Skin of body (tissue), 2 donors: Measurements from ENCODE around the gene URB2. TPM values are rescaled to one million over a fixed set of nuclear protein-coding genes. Genes with fewer than 3 reads are reported as not detected.
"Not testable (repeated sequence)": the region's sequence is repeated elsewhere in the genome, so short reads cannot be mapped to it uniquely, and the experiment has no call there.

Experiments
- DNase-seq: peaks from one replicate; lab custom pipeline; 2025; lab: John Stamatoyannopoulos, UW
- total RNA-seq: library from RNA; depleted of rRNA; stranded (reverse); fragments of >200 nt; gene quantifications from one replicate; pipeline ENCODE4 v1.2.3, GENCODE V29; 2014

The URB2 gene
- total RNA-seq, 1 donor from 2014 or later, result 8.5 TPM

DNA sequence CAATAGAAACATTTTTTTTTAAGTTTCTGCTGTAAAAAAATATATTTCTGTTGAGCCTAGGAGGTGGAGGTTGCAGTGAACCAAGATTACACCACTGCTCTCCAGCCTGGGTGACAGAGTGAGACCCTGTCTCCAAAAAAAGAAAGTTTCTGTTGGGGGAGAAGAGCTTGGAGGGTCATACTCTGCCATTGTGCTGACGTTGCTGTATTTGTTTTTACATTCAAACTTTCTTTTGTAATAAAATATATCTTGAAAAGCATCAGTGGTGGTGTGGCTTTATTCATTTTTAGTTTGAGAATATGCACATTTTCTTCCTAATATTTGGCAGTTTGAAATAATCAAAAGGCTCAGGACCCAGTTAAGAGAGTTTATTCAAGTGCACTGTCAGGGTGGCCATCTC is 64.6 kb downstream of the URB2 start:
- no peak for DNase-seq

DNA sequence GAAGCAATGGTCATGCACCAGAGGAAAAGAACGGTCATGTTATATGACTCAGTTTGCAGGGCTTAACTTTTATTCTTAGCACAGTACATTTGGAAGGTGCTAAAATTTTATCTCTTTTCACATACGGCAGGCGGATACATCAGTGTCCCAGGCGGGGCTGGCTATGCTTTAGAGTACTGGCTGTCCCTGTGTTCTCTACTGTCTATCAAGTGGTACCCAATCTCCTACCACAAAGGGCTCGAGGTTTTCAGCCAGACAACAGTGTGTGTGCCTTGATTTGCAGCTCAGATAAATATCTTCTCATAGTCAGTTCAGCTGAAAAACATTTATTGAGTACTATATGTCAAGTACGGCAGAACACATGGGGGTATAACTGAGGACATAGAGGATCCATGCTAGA is 65.3 kb downstream of the URB2 start:
- DNase-seq, result no peak

GRCh38 chr1:229693129-229693900 is 67.3 kb downstream of the URB2 start:
- DNase-seq, result peak; percentile 23

GRCh38 chr1:229694053-229694693 is 68.1 kb downstream of the URB2 start:
- DNase-seq, result peak; percentile 55

- no peak for DNase-seq
Observed at GRCh38 chr1:229696385-229696784, 70.3 kb downstream of the URB2 start.

GRCh38 chr1:229699613-229700267 is 73.7 kb downstream of the URB2 start:
- no peak for DNase-seq

DNA sequence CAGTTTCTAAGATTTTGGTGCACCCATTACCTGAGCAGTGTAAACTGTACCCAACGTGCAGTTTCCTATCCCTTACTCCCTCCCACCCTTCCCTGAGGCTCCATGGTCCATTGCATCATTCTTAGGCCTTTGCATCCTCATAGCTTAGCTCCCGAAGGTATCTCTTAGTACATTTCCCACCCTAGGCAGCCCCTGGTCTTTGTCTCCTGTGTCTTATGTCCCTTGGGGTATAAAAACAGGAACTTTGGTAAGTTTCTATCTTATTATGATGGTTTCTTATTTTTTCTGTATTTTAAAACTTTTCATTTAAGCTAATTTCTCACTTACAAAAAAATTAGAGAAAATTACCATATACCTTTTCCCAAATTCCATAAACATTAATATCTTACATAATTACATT is 78.1 kb downstream of the URB2 start:
- no peak for DNase-seq

- not testable (repeated sequence) for DNase-seq
Observed at GRCh38 chr1:229705152-229705551, 79.1 kb downstream of the URB2 start.

GRCh38 chr1:229707127-229707526 is 81.1 kb downstream of the URB2 start:
- not testable (repeated sequence) for DNase-seq

DNA sequence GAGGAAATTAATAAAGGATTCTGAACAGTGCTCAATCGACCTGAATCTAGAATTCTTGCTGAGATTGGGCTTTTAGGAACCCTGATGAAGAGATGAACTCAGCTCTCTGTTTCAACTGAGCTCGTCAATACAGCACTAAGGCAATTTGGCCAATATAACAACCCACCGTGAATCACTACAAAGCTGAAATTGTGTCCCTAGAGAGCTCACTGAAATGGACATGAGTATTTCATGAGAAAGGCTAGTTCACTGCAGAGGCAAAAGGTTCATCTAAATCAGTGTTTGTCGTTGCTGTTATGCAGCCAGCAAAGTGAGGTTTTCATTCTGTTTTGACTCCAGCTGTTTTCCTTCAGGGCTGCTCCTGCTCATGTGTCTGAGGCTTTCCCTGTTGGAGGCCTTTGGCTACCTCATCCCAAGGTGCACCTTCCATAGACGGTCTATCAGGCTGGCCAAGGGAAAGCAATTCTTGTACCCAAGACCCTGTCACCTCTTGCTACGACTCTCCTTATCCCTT is 83.5 kb downstream of the URB2 start:
- no peak for DNase-seq

Other genes starting within 250 kb of the URB2 start
- gene ACTA1, start 192.2 kb upstream of the URB2 start, total RNA-seq, result 472 TPM
- 36.1 TPM for gene NUP133, start 117.9 kb upstream of the URB2 start, total RNA-seq
- 16.9 TPM for gene ABCB10, start 67.5 kb upstream of the URB2 start, total RNA-seq
- 11.1 TPM for gene TAF5L, start 125 bp upstream of the URB2 start, total RNA-seq